HCT116 (cell line): ENCODE data around the gene UBE2G2. TPM values are rescaled to one million over a fixed set of nuclear protein-coding genes. Genes with fewer than 3 reads are reported as not detected.

Experiments
- ATAC-seq: fragments of 200-7000 bp; cut with Tn5 transposase; 2 replicates; pipeline ENCODE4 v1.9.1; 2020; ENCODE audit warnings: mild to moderate bottlenecking, moderate library complexity
- BruUV-seq: library from RNA; stranded (reverse); fragments of 400-500 nt; replicated peaks from 2 replicates; lab custom pipeline; 2021; lab: Mats Ljungman, UMichigan
- CTCF ChIA-PET: fragments of 300-600 bp; sonication (Branson Sonifier 250); formaldehyde crosslinking; loops from one replicate; lab custom pipeline; 2021; ENCODE audit warnings: antibody characterized with exemption; lab: Charles Lee
- POLR2A ChIA-PET: fragments of 300-600, 350-600 bp; sonication (Branson Sonifier 250); formaldehyde crosslinking; loops from one replicate; lab custom pipeline; 2021; ENCODE audit warnings: antibody characterized with exemption; lab: Charles Lee
- RAD21 ChIA-PET, 2 experiments: fragments of 300-600 bp; sonication (Branson Sonifier 250); formaldehyde crosslinking; loops; one replicate each; lab custom pipeline; 2023; ENCODE audit warnings: low total read pairs in 2 of 2; ENCODE audit not compliant: uncharacterized antibody in 2 of 2, unreplicated experiment in 2 of 2, low non-redundant PET in 1 of 2; lab: Charles Lee
- DNase-seq: peaks from one replicate; pipeline ENCODE4 v3.0.0-alpha.2; 2010; ENCODE audit warnings: low read depth, low spot score
- H2AFZ ChIP-seq: fragments of 200-600 bp; shearing (Covaris generic), sonication (generic); 2 replicates; pipeline ENCODE4 v1.6.1; 2017; ENCODE audit warnings: low read depth, mixed run types, mixed read lengths, antibody characterized with exemption, low read length; ENCODE audit not compliant: poor library complexity, severe bottlenecking
- H3K27ac ChIP-seq: 2 replicates; pipeline ENCODE4 v1.5.1; 2012; ENCODE audit warnings: low read depth, low read length
- H3K27me3 ChIP-seq: fragments of 200-600 bp; sonication (generic); 2 replicates; pipeline ENCODE4 v1.6.1; 2016; ENCODE audit warnings: mixed run types, low read length, mixed read lengths; ENCODE audit not compliant: insufficient read depth
- H3K36me3 ChIP-seq, 2 experiments: fragments of 200-500 bp in 1 of 2; fragments of 200-600 bp in 1 of 2; sonication (Bioruptor generic) in 1 of 2; sonication (generic) in 1 of 2; 2 replicates each; pipeline versions ENCODE4 v1.5.1 to v1.6.1; 2014 to 2016; ENCODE audit warnings: low read length in 2 of 2, inconsistent platforms in 1 of 2, mixed read lengths in 1 of 2, mixed run types in 1 of 2; ENCODE audit not compliant: insufficient read depth in 2 of 2, control insufficient read depth in 1 of 2
- H3K4me1 ChIP-seq, 2 experiments: fragments of 200-600 bp in 1 of 2; sonication (generic) in 1 of 2; 2 replicates each; pipeline versions ENCODE4 v1.5.1 to v1.6.1; 2012 to 2017; ENCODE audit warnings: low read length in 2 of 2, inconsistent platforms in 1 of 2, mild to moderate bottlenecking in 1 of 2, mixed read lengths in 1 of 2, mixed run types in 1 of 2, moderate library complexity in 1 of 2; ENCODE audit not compliant: insufficient read depth in 2 of 2, control insufficient read depth in 1 of 2
- H3K4me2 ChIP-seq: fragments of 200-600 bp; sonication (generic); 2 replicates; pipeline ENCODE4 v1.6.1; 2017; ENCODE audit warnings: mixed run types, low read length, mixed read lengths
- H3K4me3 ChIP-seq, 2 experiments: fragments of 200-600 bp in 1 of 2; sonication (generic) in 1 of 2; replicated peaks in 1 of 2; 2 replicates each; pipeline ENCODE4 v1.5.1; 2011 to 2016; ENCODE audit warnings: low read length in 2 of 2, control low read depth in 1 of 2, low read depth in 1 of 2, mild to moderate bottlenecking in 1 of 2, mixed read lengths in 1 of 2, mixed run types in 1 of 2
- H3K79me2 ChIP-seq: fragments of 200-600 bp; sonication (generic); 2 replicates; pipeline ENCODE4 v1.6.1; 2017; ENCODE audit warnings: mild to moderate bottlenecking, mixed run types, low read length, moderate library complexity, mixed read lengths; ENCODE audit not compliant: insufficient read depth
- H3K9ac ChIP-seq: fragments of 200-600 bp; sonication (generic); 2 replicates; pipeline ENCODE4 v1.6.1; 2016; ENCODE audit warnings: low read length, mixed read lengths
- H3K9me2 ChIP-seq: fragments of 200-600 bp; sonication (generic), shearing (Covaris generic); 2 replicates; pipeline ENCODE4 v1.6.1; 2017; ENCODE audit warnings: mixed run types, mild to moderate bottlenecking, moderate library complexity; ENCODE audit not compliant: insufficient read depth
- H3K9me3 ChIP-seq, 2 experiments: fragments of 200-500 bp in 1 of 2; fragments of 200-600 bp in 1 of 2; sonication (Bioruptor generic) in 1 of 2; sonication (generic) in 1 of 2; 2 replicates each; pipeline ENCODE4 v1.6.1; 2014 to 2017; ENCODE audit warnings: low read length in 2 of 2, mixed read lengths in 2 of 2, inconsistent platforms in 1 of 2, low read depth in 1 of 2, mild to moderate bottlenecking in 1 of 2, mixed run types in 1 of 2, moderate library complexity in 1 of 2; ENCODE audit not compliant: control insufficient read depth in 1 of 2, insufficient read depth in 1 of 2
- H4K20me1 ChIP-seq: fragments of 200-600 bp; sonication (generic), shearing (Covaris generic); 2 replicates; pipeline ENCODE4 v1.6.1; 2017; ENCODE audit warnings: mixed run types, mild to moderate bottlenecking, moderate library complexity; ENCODE audit not compliant: insufficient read depth
- CBX3 ChIP-seq: IDR thresholded peaks from 2 replicates; pipeline ENCODE4 v1.6.1; 2012; ENCODE audit warnings: low read depth
- EGR1 ChIP-seq: IDR thresholded peaks from 2 replicates; pipeline ENCODE4 v1.6.1; 2012; ENCODE audit warnings: low read depth
- EZH2phosphoT487 ChIP-seq: fragments of 200-600 bp; IDR thresholded peaks from 2 replicates; pipeline ENCODE4 v1.6.1; 2018; ENCODE audit warnings: antibody characterized with exemption, borderline replicate concordance
- JUND ChIP-seq: IDR thresholded peaks from 2 replicates; pipeline ENCODE4 v1.6.1; 2012
- POLR2A ChIP-seq: IDR thresholded peaks from 2 replicates; pipeline ENCODE4 v1.7.0; 2011; ENCODE audit warnings: borderline replicate concordance; ENCODE audit not compliant: insufficient read depth, insufficient read length; ENCODE audit errors: extremely low read depth
- SIN3A ChIP-seq: IDR thresholded peaks from 2 replicates; pipeline ENCODE4 v1.6.1; 2012; ENCODE audit warnings: low read depth
- TCF7L2 ChIP-seq: IDR thresholded peaks from 2 replicates; pipeline ENCODE4 v1.7.0; 2011; ENCODE audit warnings: borderline replicate concordance, inconsistent platforms; ENCODE audit not compliant: insufficient read depth, insufficient read length; ENCODE audit errors: extremely low read depth
- YY1 ChIP-seq: IDR thresholded peaks from 2 replicates; pipeline ENCODE4 v1.6.1; 2011; ENCODE audit warnings: low read length, low read depth, moderate library complexity, mild to moderate bottlenecking; ENCODE audit not compliant: insufficient replicate concordance; ENCODE audit errors: extremely low read depth
- intact Hi-C: fragments of 100-400 bp; cut with micrococcal nuclease; formaldehyde crosslinking; loops from 2 replicates; pipeline ENCODE4 v1.10.0; 2022
- total RNA-seq: library from RNA; stranded (reverse); gene quantifications from one replicate; pipeline ENCODE4 v1.2.1, GENCODE V29; 2021; ENCODE audit not compliant: unreplicated experiment
- TF ChIP-seq, protein P1 (sequence below): IDR thresholded peaks from 2 replicates; pipeline ENCODE4 v1.6.1; 2012; ENCODE audit warnings: low read depth
- TF ChIP-seq, protein P2 (sequence below): IDR thresholded peaks from 2 replicates; pipeline ENCODE4 v1.6.1; 2011; ENCODE audit warnings: mild to moderate bottlenecking, low read length, moderate library complexity; ENCODE audit not compliant: insufficient replicate concordance; ENCODE audit errors: extremely low read depth
- TF ChIP-seq, protein P3 (sequence below), 3 experiments: fragments of 200-600 bp in 1 of 3; sonication (generic) in 1 of 3; IDR thresholded peaks in 2 of 3; conservative IDR thresholded peaks in 1 of 3; 2 replicates each; pipeline ENCODE4 v1.5.1; 2012 to 2017; ENCODE audit warnings: low read depth in 2 of 3, low read length in 2 of 3, antibody characterized with exemption in 1 of 3, borderline replicate concordance in 1 of 3, control low read depth in 1 of 3, mild to moderate bottlenecking in 1 of 3, mixed read lengths in 1 of 3, mixed run types in 1 of 3, moderate library complexity in 1 of 3; ENCODE audit not compliant: insufficient read depth in 1 of 3

Gene UBE2G2
- total RNA-seq, 1 experiment from 2014 or later, result 86.5 TPM

DNA sequence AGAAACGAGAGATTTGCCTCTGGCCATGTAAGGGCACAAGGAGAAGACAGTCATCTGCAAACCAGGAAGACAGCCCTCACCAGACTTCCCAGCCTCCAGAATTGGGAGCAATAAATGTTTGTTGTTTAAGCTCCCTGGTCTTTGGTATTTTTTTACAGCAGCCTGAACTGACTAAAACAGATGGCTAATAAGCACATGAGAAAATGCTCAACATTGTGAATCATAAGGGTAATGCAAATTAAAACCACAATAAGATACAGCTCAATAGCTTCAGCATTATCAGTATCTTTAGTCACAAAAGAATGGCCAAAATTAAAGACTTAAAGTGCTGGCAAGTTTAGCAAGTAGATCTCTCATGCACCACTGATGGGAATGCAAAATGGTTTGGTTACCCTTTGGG lies 11.7 kb downstream of the UBE2G2 start (continued):
- TF ChIP-seq, protein P1, sequence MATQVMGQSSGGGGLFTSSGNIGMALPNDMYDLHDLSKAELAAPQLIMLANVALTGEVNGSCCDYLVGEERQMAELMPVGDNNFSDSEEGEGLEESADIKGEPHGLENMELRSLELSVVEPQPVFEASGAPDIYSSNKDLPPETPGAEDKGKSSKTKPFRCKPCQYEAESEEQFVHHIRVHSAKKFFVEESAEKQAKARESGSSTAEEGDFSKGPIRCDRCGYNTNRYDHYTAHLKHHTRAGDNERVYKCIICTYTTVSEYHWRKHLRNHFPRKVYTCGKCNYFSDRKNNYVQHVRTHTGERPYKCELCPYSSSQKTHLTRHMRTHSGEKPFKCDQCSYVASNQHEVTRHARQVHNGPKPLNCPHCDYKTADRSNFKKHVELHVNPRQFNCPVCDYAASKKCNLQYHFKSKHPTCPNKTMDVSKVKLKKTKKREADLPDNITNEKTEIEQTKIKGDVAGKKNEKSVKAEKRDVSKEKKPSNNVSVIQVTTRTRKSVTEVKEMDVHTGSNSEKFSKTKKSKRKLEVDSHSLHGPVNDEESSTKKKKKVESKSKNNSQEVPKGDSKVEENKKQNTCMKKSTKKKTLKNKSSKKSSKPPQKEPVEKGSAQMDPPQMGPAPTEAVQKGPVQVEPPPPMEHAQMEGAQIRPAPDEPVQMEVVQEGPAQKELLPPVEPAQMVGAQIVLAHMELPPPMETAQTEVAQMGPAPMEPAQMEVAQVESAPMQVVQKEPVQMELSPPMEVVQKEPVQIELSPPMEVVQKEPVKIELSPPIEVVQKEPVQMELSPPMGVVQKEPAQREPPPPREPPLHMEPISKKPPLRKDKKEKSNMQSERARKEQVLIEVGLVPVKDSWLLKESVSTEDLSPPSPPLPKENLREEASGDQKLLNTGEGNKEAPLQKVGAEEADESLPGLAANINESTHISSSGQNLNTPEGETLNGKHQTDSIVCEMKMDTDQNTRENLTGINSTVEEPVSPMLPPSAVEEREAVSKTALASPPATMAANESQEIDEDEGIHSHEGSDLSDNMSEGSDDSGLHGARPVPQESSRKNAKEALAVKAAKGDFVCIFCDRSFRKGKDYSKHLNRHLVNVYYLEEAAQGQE, result no peak
- no peak for TF ChIP-seq CBX3
- no peak for TF ChIP-seq EGR1
- TF ChIP-seq JUND, result no peak
- no peak for TF ChIP-seq YY1
- TF ChIP-seq, protein P2, sequence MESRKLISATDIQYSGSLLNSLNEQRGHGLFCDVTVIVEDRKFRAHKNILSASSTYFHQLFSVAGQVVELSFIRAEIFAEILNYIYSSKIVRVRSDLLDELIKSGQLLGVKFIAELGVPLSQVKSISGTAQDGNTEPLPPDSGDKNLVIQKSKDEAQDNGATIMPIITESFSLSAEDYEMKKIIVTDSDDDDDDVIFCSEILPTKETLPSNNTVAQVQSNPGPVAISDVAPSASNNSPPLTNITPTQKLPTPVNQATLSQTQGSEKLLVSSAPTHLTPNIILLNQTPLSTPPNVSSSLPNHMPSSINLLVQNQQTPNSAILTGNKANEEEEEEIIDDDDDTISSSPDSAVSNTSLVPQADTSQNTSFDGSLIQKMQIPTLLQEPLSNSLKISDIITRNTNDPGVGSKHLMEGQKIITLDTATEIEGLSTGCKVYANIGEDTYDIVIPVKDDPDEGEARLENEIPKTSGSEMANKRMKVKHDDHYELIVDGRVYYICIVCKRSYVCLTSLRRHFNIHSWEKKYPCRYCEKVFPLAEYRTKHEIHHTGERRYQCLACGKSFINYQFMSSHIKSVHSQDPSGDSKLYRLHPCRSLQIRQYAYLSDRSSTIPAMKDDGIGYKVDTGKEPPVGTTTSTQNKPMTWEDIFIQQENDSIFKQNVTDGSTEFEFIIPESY, result no peak
- no peak for TF ChIP-seq POLR2A
- TF ChIP-seq SIN3A, result no peak

DNA sequence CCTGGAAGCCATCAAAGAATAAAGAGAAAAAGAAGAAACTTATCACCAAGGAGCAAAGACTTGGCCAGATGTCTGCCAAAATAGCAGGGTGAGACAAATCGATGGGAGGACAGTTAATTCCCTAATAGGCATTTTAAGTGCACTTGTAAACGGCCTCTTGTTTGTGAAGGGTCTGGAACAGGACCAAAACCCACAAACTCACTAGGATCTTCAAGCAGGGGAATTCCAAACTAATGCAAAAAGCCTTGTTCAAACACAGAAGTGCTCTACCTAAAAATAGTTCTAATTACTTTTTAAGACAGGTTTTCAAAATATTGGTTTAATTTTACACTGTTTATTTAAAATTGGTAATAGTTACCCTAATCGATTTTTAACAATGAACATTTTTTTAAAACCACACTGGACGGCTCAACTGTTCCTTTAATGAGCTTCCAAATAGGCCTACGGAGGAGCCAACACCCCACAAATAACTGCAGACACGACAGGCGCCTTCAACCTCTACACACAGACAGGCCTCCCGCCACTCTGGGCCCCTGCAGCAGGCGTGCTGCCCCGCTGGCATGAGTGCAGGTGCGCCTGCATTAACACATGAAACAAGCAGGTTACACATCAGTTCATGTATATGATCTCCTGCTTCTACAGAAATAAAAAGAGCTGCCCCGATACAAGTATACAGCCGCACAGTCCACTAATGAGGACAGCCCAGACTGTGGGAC lies 15.8 kb downstream of the UBE2G2 start:
- Histone ChIP-seq H3K9me2 (no peaks in the 10 kb centered on the region), H3K9ac (no peak overlapping the region), H3K79me2 (peaks cover 98% of the 10 kb centered on the region), H3K27ac (no peak overlapping the region), H3K4me1 (no peaks in the 10 kb centered on the region), H3K4me3 (no peak overlapping the region), H4K20me1 (peaks cover 11% of the 10 kb centered on the region; the same call in 1 of the 2 replicates), H3K36me3 (peaks cover 3 to 10% of the 10 kb centered on the region in 2 experiments; a peak in 2 of 4 replicates), H3K9me3 (no peaks in the 10 kb centered on the region), H3K4me2 (no peak overlapping the region), H3K27me3 (no peaks in the 10 kb centered on the region), H2AFZ (no peak overlapping the region)
- intact Hi-C loops, result no loop called here
- RAD21 ChIA-PET, result no interaction called here
- ATAC-seq (no peak), DNase-seq (no peak)
- POLR2A ChIA-PET, result no interaction called here
- no TSS peak for BruUV-seq
- CTCF ChIA-PET, result no interaction called here
- no peak for TF ChIP-seq EZH2phosphoT487
- TF ChIP-seq JUND, result no peak
- TF ChIP-seq, protein P3, sequence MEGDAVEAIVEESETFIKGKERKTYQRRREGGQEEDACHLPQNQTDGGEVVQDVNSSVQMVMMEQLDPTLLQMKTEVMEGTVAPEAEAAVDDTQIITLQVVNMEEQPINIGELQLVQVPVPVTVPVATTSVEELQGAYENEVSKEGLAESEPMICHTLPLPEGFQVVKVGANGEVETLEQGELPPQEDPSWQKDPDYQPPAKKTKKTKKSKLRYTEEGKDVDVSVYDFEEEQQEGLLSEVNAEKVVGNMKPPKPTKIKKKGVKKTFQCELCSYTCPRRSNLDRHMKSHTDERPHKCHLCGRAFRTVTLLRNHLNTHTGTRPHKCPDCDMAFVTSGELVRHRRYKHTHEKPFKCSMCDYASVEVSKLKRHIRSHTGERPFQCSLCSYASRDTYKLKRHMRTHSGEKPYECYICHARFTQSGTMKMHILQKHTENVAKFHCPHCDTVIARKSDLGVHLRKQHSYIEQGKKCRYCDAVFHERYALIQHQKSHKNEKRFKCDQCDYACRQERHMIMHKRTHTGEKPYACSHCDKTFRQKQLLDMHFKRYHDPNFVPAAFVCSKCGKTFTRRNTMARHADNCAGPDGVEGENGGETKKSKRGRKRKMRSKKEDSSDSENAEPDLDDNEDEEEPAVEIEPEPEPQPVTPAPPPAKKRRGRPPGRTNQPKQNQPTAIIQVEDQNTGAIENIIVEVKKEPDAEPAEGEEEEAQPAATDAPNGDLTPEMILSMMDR (IDR thresholded peaks at IDR 0.05 in 2 of 3, conservative IDR thresholded peaks at IDR 0.05 in 1 of 3; ENCODE audit: borderline replicate concordance in 1 of 3, insufficient read depth in 1 of 3, low read depth in 2 of 3, low read length in 2 of 3), result no peak
- TF ChIP-seq TCF7L2, result no peak
- TF ChIP-seq, protein P1, result no peak
